Osteocyte (in vitro differentiated cells): Measurements from ENCODE around the gene RAD51B. TPM values are rescaled to one million over a fixed set of nuclear protein-coding genes. Genes with fewer than 3 reads are reported as not detected.

ENCODE experiments used
- DNase-seq: peaks from one replicate; pipeline ENCODE4 v3.0.0; 2021; ENCODE audit warnings: mixed read lengths; ENCODE audit not compliant: unreplicated experiment; ENCODE audit errors: extremely low spot score
- H3K27ac Mint-ChIP-seq: one replicate; pipeline ENCODE4 v1.8.0; 2021; ENCODE audit warnings: mild to moderate bottlenecking, mixed read lengths; ENCODE audit not compliant: unreplicated experiment
- H3K27me3 Mint-ChIP-seq: one replicate; pipeline ENCODE4 v1.8.0; 2021; ENCODE audit warnings: mixed read lengths; ENCODE audit not compliant: unreplicated experiment
- H3K36me3 Mint-ChIP-seq: one replicate; pipeline ENCODE4 v1.8.0; 2021; ENCODE audit warnings: mixed read lengths; ENCODE audit not compliant: unreplicated experiment
- H3K4me1 Mint-ChIP-seq: one replicate; pipeline ENCODE4 v1.8.0; 2021; ENCODE audit warnings: mixed read lengths; ENCODE audit not compliant: unreplicated experiment
- H3K4me3 Mint-ChIP-seq: one replicate; pipeline ENCODE4 v1.8.0; 2021; ENCODE audit warnings: mild to moderate bottlenecking, moderate library complexity, mixed read lengths; ENCODE audit not compliant: unreplicated experiment
- H3K9me3 Mint-ChIP-seq: one replicate; pipeline ENCODE4 v1.8.0; 2021; ENCODE audit warnings: mixed read lengths; ENCODE audit not compliant: unreplicated experiment
- total RNA-seq: library from RNA; stranded (reverse); gene quantifications from 2 replicates; pipeline ENCODE4 v1.2.1, GENCODE V29; 2021
- TF ChIP-seq, protein P1 (sequence below): fragments of 200-600 bp; sonication (generic); IDR thresholded peaks from 2 replicates; pipeline ENCODE4 v1.5.0; 2021; ENCODE audit warnings: antibody characterized with exemption, mild to moderate bottlenecking, moderate library complexity

RAD51B gene
- total RNA-seq, 1 donor from 2014 or later: 12.7 TPM

DNA sequence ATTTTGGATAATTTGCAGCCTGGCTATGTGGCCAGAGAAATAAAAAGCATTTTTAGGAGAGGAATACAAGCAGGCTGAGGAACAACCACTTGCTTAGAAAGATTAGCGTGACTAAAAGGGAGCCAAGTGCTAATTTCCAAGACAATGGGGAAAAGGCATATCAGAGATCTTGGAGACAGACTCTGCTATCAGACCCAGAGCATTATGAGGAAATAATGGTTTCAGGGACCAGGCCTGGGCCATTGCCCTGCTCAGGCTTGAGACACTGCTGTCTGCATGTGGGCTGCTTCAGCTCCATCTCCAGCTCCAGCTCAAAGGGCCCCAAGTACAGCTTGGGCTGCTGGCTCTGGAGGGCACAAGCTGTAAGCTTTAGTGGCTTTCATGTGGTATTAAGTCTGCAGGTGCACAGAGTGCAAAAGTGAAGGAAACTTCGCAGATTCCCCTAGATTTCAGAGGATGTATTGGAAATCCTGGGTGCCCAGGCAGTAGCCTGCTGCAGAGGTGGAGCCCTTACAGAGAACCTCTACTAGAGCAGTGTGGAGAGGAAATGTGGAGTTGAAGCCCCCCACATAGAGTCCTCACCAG is 524.0 kb downstream of the RAD51B start:
- H3K9me3 Mint-ChIP-seq: peaks cover 8% of the 10 kb centered on the region
- no peak overlapping the region for H3K4me3 Mint-ChIP-seq
- no peak overlapping the region for H3K27ac Mint-ChIP-seq
- DNase-seq: no peak
- H3K27me3 Mint-ChIP-seq: no peaks in the 10 kb centered on the region
- H3K36me3 Mint-ChIP-seq: peaks cover 4% of the 10 kb centered on the region
- TF ChIP-seq, protein P1, sequence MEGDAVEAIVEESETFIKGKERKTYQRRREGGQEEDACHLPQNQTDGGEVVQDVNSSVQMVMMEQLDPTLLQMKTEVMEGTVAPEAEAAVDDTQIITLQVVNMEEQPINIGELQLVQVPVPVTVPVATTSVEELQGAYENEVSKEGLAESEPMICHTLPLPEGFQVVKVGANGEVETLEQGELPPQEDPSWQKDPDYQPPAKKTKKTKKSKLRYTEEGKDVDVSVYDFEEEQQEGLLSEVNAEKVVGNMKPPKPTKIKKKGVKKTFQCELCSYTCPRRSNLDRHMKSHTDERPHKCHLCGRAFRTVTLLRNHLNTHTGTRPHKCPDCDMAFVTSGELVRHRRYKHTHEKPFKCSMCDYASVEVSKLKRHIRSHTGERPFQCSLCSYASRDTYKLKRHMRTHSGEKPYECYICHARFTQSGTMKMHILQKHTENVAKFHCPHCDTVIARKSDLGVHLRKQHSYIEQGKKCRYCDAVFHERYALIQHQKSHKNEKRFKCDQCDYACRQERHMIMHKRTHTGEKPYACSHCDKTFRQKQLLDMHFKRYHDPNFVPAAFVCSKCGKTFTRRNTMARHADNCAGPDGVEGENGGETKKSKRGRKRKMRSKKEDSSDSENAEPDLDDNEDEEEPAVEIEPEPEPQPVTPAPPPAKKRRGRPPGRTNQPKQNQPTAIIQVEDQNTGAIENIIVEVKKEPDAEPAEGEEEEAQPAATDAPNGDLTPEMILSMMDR: no peak
- no peaks in the 10 kb centered on the region for H3K4me1 Mint-ChIP-seq

- Mint-ChIP-seq H3K27ac (no peak overlapping the region), H3K9me3 (peaks cover 8% of the 10 kb centered on the region), H3K4me3 (no peak overlapping the region), H3K27me3 (no peaks in the 10 kb centered on the region), H3K4me1 (peaks cover 15% of the 10 kb centered on the region), H3K36me3 (peaks cover 4% of the 10 kb centered on the region)
- no peak for DNase-seq
- TF ChIP-seq, protein P1: no peak
Measured at GRCh38 chr14:68345738-68346137, 526.2 kb downstream of the RAD51B start.

GRCh38 chr14:68346556-68347343 is 527.2 kb downstream of the RAD51B start:
- Mint-ChIP-seq H3K4me3 (no peak overlapping the region), H3K36me3 (peaks cover 4% of the 10 kb centered on the region), H3K9me3 (peaks cover 8% of the 10 kb centered on the region), H3K27ac (no peak overlapping the region), H3K27me3 (no peaks in the 10 kb centered on the region), H3K4me1 (peaks cover 15% of the 10 kb centered on the region)
- no peak for DNase-seq
- TF ChIP-seq, protein P1: no peak

DNA sequence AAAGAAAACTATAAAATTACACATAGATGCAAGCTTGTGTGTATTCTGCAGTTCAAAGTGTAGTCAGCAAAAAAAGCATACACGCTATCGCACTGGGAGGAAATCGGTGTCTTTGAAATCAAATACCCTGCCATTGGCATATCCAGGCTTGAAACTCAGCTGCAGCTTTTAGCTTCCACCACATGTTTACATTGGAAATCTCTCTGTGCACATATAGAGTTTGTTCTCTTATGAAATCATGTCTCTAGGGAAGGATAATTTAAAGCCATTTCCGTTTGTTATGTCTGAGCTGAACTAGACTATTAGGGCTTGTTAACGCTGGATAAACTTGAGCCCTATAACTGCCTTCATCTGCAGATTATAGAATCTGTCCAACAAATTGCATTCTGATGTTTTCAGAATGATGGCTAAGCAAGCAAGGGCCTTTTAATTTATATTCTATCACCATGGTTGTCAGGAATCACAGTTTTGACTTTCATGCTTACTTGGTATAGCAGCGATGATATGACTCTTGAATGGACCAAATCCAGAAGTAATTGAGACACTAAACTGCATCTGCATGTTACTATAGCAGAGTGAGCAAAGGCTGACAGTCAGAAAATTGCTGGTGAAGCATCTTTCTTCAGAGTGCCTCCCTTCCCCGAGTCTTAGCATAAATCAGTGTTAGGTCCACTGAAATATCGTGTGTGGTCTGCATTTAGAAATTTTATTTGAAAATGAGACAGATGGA is 530.5 kb downstream of the RAD51B start:
- TF ChIP-seq, protein P1: no peak
- no peak for DNase-seq
- peak overlapping the region; percentile 58 for H3K27ac Mint-ChIP-seq
- H3K4me3 Mint-ChIP-seq: no peak overlapping the region
- H3K36me3 Mint-ChIP-seq: peaks cover 1% of the 10 kb centered on the region
- no peaks in the 10 kb centered on the region for H3K27me3 Mint-ChIP-seq
- peaks cover 5% of the 10 kb centered on the region for H3K9me3 Mint-ChIP-seq
- peaks cover 15% of the 10 kb centered on the region for H3K4me1 Mint-ChIP-seq

DNA sequence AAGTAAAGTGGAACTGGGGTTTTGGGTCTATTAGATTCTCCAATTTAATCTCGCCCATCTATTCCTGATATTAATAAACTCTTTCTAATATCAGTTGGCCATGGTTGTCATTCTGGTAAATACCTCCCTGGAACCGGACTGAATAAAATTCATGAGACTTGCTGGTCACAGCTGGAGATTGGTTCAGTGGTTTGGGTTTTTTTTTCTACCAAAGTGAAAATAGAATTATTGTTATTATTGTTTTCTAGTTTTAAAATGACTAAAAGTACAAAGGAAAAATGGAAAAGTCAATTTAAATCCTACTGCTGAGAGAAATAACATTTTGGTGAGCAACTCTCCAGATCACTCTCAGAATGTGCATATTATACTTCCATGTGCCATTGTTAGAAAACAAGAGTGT is 535.8 kb downstream of the RAD51B start:
- TF ChIP-seq, protein P1: no peak
- no peaks in the 10 kb centered on the region for H3K27me3 Mint-ChIP-seq
- H3K4me1 Mint-ChIP-seq: peaks cover 19% of the 10 kb centered on the region
- no peak overlapping the region for H3K27ac Mint-ChIP-seq
- no peaks in the 10 kb centered on the region for H3K36me3 Mint-ChIP-seq
- no peak overlapping the region for H3K4me3 Mint-ChIP-seq
- DNase-seq: no peak
- peaks cover 4% of the 10 kb centered on the region for H3K9me3 Mint-ChIP-seq
